Activated CD4-positive, CD25-positive, alpha-beta regulatory T cell treated with anti-CD3 and anti-CD28 coated beads, Interleukin-2, amount 50 U/mL, for 24 hours (primary cell): ENCODE measurements around the gene SIGLEC10.
"Not testable (repeated sequence)": the region's sequence is repeated elsewhere in the genome, so short reads cannot be mapped to it uniquely, and the experiment has no call there.

Source experiments
- ATAC-seq, 2 donors: fragments of 150-1000 bp; cut with Tn5 transposase; one replicate each; pipeline ENCODE4 v1.10.0; 2021; ENCODE audit warnings: mild to moderate bottlenecking in 1 of 2, moderate library complexity in 1 of 2

SIGLEC10 gene

DNA sequence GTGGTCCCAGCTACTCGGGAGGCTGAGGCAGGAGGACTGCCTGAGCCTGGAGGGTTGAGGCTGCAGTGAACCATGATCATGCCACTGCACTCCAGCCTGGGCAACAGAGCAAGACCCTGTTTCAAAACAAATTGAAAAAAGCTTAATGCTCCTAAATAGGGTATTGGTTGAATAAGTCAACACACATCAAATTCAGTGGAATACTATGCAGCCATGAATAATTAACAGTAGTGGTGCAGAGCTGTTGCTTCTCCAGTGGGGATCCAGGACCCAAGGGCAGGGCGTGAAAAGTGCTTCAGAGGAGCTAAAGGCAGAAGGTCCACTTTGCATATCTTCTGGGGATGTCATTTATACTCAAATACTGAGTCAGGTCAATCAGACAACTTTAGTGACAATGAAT is 22.6 kb upstream of the SIGLEC10 start:
- no peak for ATAC-seq

DNA sequence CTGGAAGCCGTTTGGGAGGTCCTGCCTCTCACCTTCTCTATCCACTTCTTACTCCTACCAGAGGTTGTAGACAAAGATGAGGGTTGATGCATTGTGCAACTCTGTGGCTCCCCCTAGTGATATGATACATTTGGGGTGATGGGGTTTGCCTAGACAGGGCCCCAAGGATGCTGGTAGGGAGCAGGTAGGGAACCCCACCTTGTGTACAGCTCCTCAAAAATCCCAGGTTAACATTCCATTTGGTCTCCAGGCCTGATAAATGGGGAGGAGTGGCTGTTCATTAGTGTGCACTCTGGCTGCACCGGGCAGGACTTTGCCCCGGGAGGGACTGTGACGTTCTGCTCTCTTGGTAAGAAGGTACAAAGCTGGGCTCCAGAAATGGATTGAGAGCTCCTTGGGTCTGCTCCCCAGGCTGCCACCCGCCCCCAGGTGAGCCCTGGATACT is 21.6 kb upstream of the SIGLEC10 start:
- no peak for ATAC-seq

DNA sequence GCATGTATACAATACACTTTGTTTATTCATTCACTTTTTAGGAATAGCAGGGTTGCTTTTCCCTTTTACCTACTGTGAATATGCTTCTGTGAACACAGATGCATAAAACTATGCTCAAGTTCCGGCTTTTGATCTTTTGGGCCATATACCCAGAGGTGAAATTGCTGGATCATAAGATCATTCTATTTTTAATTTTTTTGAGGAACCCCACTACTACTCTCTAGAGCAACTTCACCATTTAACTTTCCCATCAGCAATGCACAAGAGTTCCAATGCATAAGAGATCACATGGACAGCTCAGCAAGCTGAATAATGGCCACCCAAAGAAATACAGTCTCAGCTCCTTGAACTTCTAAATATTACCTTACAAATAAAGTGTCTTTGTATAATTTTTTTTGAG is 17.0 kb upstream of the SIGLEC10 start:
- no peak for ATAC-seq

DNA sequence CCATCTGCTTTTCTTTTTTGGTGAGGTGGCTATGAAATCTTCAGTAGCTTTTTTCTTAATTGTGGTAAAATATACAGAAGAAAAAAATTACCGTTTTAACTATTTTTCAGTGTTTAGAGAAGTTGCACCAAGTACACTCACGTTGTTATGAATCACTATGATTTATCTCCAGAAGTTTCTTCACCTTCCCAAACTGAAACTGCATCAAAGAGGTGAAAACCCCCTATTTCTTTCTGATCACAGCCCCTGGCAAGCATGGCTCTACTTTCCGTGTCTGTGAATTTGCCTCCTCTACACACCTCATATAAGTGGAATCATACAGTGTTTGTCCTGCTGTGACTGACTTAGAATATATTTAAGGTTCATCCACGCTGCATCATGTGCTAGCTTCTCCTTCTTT is 15.6 kb upstream of the SIGLEC10 start:
- peak in 1 of 2 donors; percentile 27 for ATAC-seq

DNA sequence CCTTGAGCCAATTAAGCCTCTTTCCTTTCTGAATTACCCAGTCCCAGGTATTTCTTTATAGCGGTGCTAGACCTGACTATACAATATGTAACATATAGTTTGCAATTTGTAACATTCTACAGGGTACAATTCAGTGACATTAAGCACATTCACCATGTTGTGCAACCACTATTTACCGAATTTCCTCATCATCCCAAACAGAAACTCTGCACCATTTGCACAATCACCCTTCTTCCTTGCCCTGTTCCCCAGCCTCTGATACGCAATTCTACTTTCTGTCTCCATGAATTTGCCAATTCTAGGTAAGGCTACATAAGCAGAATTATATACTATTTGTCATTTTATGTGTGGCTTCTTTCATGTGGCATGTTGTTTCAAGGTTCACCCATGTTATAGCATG is 13.7 kb upstream of the SIGLEC10 start:
- no peak for ATAC-seq

DNA sequence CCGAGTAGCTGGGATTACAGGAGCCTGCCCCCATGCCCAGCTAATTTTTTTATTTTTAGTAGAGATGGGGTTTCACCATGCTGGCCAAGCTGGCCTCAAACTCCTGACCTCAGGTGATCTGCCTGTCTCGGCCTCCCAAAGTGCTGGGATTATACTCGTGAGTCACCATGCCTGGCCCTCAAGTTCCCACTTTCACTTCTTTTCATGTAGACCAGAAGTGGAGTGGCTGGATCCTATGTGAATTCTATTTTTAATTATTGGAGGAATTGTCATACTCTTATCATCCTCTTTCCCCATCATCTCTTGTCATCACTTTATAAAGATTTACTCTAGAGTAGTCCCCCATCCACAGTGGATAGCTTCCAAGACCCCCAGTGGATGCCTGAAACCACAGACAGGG is 12.8 kb upstream of the SIGLEC10 start:
- no peak for ATAC-seq

DNA sequence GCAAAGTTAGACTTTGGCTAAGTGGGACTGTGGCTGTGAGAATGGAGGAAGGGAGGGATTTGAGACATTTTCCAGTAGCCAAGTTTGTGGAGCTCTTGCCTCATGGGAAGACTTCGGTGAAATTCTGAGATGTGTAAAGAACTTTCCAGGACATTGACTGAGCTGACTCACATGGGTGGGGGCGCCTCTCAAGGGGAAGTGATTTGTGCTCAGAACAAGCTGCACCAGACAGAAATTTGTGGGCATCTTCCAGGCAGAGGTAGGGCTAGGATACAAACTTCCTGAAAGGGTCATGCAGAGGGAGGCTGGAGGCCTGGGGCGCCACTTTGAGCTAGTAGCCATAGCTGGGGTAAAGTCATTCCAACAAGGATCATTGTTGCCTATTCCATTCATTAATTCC is 9.8 kb upstream of the SIGLEC10 start:
- ATAC-seq = no peak

DNA sequence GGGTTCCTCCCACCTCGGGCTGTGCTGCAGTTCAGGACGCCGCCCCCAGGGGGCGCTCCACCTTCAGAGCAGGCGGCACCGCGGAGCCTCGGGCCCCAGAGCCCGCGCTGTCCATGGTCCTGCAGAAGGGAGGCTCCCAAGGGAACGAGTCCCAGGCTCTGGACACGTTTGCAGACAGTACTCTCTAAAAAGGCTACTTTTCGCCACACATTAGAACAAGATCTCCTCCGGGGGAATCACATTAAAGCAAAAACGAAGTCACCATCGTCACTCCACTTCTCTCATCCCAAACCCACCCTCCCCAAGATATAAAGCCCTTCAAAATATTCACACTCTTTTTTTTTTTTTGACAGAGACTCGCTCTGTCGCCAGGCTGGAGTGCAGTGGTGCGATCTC is 4.6 kb upstream of the SIGLEC10 start:
- ATAC-seq = peak; percentile 70 to 75

DNA sequence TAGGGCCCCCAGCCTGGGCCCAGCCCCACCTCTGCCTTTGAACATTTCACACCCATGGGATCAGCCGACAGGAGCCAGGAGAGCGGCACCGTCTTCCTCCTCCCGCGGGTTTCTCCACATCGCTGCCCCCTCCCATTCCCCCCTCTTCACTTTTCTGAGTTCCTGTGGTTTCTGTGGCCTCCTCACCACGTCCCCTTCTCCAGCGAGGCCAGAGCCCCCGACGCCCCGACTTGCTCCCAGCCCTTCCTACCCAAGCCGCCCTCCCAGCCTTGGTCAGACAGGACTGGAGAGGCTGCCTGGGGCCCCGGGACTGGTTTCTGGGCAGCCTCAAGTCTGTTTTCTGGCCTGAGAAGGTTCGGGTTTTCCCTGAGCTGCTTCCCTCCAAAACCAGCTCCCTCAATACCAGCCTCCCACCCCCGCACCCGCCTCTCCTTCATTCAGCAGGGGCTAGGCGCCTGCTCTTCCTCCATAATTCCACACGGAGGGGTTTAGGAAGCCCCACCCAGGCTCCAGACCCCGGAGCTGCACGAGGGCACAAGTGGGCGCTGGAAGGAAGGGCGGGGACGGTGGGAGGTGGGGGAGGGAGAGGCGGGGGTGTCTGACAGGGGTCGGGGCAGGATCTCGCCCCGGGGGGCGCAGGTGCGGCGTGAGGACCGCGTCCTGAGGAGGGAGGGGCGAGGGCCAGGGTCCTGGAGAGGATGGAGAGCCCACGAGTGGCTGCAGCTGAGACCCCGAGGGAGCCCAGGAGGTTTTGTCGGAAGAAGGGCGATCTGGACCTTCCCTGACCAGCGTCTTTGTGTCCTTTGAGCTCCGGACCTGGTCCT is 4.0 kb upstream of the SIGLEC10 start:
- no peak for ATAC-seq

DNA sequence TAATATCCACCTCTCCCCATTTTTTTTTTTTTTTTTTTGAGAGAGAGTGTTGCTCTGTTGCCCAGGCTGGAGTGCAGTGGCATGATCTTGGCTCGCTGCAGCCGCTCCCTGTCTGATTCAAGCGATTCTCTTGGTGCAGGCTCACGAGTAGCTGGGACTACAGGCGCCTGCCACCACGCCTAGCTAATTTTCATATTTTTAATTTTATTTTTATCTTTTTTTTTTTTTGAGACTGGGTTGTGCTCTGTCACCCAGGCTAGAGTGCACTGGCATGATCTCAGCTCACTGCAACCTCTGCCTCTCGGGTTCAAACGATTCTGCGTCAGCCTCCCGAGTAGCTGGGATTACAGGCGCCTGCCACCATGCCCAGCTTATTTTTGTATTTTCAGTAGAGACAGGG is 3.1 kb upstream of the SIGLEC10 start:
- ATAC-seq = not testable (repeated sequence)

DNA sequence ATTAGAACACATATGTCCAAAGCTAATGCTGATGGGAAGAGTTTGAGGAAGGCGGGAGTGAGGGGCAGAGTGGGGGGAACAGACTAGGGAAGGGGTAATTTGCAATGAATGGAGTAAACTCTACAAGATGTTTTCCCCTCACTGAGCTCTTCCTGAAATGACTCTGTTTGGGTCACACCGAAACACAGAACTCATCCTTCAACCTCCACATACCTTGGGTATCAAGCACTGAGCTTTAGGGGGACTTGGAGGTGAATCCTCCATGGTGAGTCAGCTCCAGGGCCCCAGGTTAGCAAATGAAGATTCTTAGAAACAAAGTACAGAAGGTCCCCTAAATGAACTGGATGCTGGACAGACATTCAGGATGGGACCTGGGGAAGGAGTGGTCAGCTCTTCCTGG is 1.3 kb upstream of the SIGLEC10 start:
- ATAC-seq = no peak

DNA sequence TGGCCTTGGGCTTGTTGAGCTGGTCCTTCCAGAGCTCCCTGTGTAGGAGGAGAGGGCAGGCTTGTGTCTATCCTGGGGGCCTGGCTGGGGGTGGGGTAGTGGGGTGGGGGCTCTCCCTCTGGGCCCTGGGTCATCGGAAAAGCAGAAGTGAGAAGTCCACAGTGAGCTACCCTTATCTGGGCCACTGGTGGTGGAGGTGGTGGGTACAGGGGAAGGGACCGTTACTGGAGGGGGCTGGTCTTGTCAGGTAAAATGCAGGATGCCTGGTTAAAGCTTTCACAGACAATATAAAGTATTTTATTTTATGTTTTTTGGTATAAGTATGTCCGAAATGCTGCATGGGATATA is 342 bp upstream of the SIGLEC10 start:
- peak in 1 of 2 donors; percentile 13 for ATAC-seq

DNA sequence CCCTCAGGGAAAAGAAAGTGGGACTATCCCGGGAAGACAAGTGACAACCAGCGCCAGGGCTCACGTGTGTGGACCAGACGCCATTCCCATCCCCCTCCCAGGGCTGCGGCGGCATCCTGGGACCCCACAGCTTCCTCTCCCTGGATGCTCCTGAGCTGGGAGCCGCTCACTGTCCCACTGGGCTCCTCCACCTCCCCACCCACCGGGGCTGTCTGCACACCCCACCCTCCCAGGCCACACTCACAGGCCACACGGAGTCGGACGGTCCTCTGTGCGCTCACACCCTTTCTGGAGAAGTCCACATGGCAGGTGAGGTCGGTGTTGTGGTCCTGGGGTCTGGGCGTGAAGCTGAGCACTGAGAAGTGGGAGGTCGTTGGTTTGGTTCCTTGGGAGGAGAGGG is 1.0 kb downstream of the SIGLEC10 start:
- ATAC-seq = not testable (repeated sequence)

DNA sequence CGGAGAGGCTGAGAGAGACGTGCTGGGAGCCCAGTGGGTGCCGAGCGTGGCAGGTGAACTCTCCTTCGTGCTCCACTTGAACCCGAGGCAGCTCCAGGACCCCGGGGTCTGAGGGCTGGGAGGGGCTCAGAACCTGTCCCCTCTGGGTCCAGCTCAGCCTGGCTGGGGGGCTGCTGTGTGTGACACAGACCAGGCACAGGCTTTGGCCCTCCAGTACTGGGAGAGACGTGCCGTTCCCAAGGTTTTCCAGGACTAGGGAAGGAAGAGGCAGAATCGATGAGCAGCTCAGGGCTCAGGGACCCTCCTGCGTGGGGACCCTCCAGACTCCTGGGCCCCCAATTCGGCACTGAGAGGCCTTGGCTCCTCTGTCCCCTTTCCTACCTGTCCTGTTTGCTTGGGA is 2.3 kb downstream of the SIGLEC10 start:
- ATAC-seq = no peak

DNA sequence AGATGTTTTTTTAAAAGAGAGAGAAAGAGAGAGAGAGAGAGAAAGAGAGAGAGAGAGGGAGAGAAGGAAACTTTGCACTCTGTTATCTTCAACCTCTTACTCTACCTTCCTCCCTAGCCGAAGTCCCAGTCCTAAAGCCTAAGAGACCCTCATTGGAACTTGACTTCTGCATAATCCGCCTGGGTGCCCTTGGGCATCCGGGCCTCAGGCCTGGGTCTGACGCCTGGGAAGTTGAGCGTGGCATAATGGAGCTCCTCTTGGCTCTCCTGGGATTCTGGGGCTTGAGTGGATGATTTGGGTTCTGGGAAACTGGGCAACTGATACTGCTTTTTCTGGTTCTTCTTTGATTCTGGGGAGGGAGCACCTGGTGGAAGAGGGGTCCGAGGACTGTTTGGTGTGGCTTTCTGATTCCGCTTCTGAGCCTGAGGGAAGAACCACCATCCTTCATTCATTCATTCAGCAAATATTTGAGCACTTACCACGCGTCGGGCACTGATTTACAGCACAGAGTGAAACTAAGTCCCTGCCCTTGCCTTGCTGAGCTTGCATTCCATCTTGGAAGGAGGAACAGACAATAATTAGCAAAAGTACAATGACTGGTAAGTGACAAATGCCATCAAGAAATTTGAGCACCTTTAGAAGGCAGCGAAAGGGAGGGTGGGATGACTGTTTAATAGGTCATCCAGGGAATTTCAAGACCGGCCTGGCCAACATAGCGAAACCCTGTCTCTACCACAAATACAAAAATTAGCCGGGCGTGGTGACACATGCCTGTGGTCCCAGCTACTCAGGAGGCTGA is 6.3 kb downstream of the SIGLEC10 start:
- no peak for ATAC-seq

DNA sequence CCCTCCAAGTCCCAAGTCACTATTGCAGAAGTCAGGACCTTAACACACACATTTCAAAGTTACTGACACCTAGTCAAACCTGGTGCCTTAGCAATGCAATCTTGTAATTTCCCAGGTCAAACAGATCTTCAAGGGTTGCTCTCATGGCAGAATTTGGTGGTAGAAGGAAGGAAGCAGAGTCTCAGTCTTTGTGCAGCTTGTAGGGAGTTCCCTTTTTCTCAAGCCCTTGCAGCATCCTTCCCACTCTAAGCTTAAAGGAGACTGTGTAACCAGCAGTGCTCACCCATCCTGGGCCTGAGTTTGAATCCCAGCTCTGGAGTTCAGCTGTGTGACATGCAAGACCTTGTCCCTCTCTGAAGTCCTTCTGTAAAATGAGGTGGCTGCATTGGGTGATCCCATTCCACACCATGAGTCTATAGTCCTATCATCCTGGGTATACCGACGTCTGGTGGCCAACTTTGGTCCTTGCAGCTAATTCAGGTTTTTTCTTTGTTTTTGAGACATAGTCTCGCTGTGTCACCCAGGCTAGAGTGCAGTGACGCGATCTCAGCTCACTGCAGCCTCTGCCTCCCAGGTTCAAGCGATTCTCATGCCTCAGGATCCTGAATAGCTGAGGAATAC is 9.8 kb downstream of the SIGLEC10 start:
- peak; percentile 56 to 63 for ATAC-seq

DNA sequence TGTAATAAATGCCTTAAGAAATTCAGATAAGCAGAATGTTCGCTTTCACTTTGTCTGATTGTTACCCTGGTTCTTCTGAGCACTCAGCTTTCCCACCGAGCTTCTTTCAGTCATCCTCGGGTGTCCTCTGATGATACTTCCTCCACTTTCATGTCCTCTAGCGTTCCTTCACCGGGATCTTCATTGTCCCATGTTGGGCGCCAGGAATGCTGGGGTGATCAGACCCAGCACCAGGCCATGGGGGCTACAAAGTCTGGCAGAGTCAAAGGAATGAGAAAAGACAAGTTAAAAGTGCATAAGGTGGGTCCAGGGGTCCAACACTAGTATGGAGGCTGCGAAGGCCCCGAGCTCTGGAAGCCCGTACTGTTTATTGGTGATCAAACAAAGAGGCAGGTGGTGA is 15.3 kb downstream of the SIGLEC10 start:
- ATAC-seq = no peak

DNA sequence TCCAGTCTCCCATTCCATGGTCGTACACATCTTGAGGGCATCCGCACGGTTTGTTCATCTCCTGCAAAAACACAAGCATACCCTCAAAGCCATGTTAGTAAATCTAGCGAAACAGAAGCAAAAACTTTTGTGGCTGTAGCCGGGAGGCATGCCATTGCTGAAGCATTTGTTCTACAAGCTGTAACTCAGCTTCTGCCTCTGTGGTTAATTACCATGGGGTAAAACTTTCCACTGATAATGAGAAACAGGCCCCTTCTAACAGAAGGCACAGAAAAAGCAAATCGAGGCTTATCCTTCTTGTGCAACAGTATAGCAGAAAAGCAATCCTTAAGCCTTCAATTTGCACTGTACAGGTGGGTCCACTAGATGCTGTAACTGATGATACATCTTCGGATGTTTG is 17.5 kb downstream of the SIGLEC10 start:
- not testable (repeated sequence) for ATAC-seq

DNA sequence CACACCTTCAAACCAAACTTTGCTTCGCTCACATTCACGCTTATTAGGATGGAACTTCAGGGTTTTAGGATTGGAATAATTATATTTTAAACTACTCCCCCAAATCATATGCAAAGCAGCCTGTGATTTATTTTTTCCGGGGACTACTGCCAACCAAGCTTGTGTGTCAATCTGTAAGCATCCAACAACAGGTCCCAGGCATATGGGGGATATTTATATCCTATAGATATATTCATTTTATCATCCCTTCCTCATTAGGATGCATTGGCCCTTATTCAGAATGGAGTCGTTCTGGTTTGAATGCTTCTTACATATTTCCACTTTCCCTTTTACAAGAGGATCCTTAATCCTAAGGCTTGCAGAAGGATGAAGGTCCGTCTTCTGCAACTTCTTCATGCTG is 18.2 kb downstream of the SIGLEC10 start:
- no peak for ATAC-seq

DNA sequence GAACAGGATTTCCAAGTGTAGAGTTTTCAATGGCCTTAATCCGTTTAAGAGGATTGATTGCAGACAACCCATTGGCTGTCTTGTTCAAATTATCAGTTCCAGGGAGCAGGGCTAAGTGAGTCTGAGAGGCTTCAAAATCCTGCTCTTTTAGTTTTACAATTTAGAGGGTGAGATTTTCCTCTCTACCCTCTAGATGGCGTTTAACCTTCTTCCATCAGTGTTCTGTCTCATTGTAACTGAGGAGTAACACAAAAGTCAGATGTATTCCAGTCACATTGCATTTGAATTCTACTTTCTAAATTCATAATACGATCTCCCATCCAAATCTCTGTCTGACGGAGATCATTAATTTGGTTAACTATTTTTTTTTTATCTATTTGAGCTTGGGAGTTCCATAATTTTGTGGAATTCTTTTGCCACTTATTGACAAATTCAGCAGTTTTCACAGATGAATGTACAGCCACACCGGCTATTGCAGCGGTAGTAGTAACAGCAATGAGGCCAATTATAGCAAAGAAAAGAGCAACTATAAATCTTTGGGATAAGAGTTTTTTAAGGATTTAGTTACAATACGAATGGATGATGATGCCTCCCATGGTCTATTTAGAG is 19.2 kb downstream of the SIGLEC10 start:
- ATAC-seq = no peak

DNA sequence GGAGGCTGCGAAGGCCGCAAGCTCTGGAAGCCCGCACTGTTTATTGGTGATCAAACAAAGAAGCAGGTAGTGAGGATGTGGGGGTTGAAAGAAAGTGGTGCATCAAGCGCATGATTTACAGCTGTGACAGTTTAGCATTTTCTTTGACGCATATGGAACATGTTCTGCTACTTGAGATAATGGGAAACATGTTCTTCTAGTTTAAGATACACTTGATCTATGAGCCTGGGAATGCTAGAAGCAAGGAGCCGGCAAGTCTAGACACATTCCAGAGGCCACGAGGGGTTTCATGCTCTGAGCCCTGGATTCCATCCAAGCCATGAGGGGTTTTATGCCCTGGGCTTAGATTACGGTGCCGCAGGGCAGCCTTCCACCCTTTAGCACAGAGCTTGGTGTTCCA is 20.0 kb downstream of the SIGLEC10 start:
- not testable (repeated sequence) for ATAC-seq

DNA sequence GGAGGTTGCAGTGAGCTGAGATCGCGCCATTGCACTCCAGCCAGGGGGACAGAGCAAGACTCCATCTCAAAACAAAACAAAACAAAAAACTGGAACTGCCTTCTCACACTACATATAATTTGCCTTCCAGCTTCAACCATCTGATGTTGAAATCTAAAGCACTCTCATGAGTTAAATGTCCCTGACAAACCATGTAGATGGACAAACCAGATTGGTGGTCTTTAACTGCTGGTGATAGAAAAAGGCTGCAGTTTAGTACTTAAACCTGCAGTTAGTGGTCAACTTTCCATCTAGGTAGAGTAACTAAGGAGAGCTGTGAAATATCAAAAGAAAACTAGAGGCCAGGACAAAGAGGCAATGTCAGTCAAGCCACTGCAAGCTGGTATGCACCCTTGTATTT is 21.3 kb downstream of the SIGLEC10 start:
- ATAC-seq = no peak
